OCI-LY7 (cell line): ENCODE data around the gene GPD2. TPM values are rescaled to one million over a fixed set of nuclear protein-coding genes. Genes with fewer than 3 reads are reported as not detected.

Source experiments
- BruUV-seq: library from RNA; stranded (reverse); fragments of 400-500 nt; replicated peaks from 2 replicates; lab custom pipeline; 2021; lab: Mats Ljungman, UMichigan
- CTCF ChIA-PET: fragments of 300-600 bp; sonication (Branson Sonifier 250); formaldehyde crosslinking; loops from one replicate; lab custom pipeline; 2022; ENCODE audit warnings: antibody characterized with exemption; ENCODE audit not compliant: unreplicated experiment; lab: Charles Lee
- POLR2A ChIA-PET: fragments of 300-600 bp; sonication (Branson Sonifier 250); formaldehyde crosslinking; loops from one replicate; lab custom pipeline; 2022; ENCODE audit warnings: antibody characterized with exemption; lab: Charles Lee
- DNase-seq: peaks from one replicate; pipeline ENCODE4 v3.0.0-alpha.2; 2015; ENCODE audit warnings: low spot score
- H2AFZ ChIP-seq: fragments of 200-600 bp; sonication (generic), shearing (Covaris generic); 2 replicates; pipeline ENCODE4 v1.6.1; 2014; ENCODE audit warnings: mild to moderate bottlenecking, antibody characterized with exemption, low read length, moderate library complexity
- H3K27ac ChIP-seq: fragments of 200-600 bp; sonication (generic); 2 replicates; pipeline ENCODE4 v1.5.1; 2014; ENCODE audit warnings: mixed run types, low read depth, mild to moderate bottlenecking, moderate library complexity, low read length, inconsistent platforms; ENCODE audit not compliant: poor library complexity, severe bottlenecking
- H3K36me3 ChIP-seq: fragments of 200-600 bp; sonication (generic); 2 replicates; pipeline ENCODE4 v1.6.1; 2014; ENCODE audit warnings: mild to moderate bottlenecking, antibody characterized with exemption, low read length, moderate library complexity, mixed read lengths; ENCODE audit not compliant: insufficient read depth
- H3K4me1 ChIP-seq: fragments of 200-600 bp; sonication (generic); 2 replicates; pipeline ENCODE4 v1.5.1; 2014; ENCODE audit warnings: mild to moderate bottlenecking, low read length; ENCODE audit not compliant: insufficient read depth, poor library complexity, severe bottlenecking
- H3K4me2 ChIP-seq: fragments of 200-600 bp; sonication (generic); 2 replicates; pipeline ENCODE4 v1.6.1; 2014; ENCODE audit warnings: mild to moderate bottlenecking, low read length
- H3K4me3 ChIP-seq: fragments of 200-600 bp; sonication (generic); 2 replicates; pipeline ENCODE4 v1.5.1; 2014; ENCODE audit warnings: mild to moderate bottlenecking, low read depth, low read length; ENCODE audit not compliant: poor library complexity, severe bottlenecking
- H3K79me2 ChIP-seq: fragments of 200-600 bp; sonication (generic); 2 replicates; pipeline ENCODE4 v1.6.1; 2016; ENCODE audit warnings: low read depth, mild to moderate bottlenecking, low read length, moderate library complexity, mixed read lengths; ENCODE audit not compliant: insufficient read depth
- H3K9me2 ChIP-seq: fragments of 200-600 bp; sonication (generic); 2 replicates; pipeline ENCODE4 v1.6.1; 2016; ENCODE audit warnings: mild to moderate bottlenecking, low read length, mixed read lengths; ENCODE audit not compliant: insufficient read depth
- H3K9me3 ChIP-seq: fragments of 200-600 bp; sonication (generic); 2 replicates; pipeline ENCODE4 v1.6.1; 2014; ENCODE audit warnings: mild to moderate bottlenecking, mixed run types, low read length, mixed read lengths
- H4K20me1 ChIP-seq: fragments of 200-600 bp; sonication (generic); 2 replicates; pipeline ENCODE4 v1.6.1; 2014; ENCODE audit warnings: mild to moderate bottlenecking, antibody characterized with exemption, low read length, moderate library complexity, mixed read lengths; ENCODE audit not compliant: insufficient read depth
- CTCF ChIP-seq: fragments of 200-600 bp; sonication (generic); conservative IDR thresholded peaks from 2 replicates; pipeline ENCODE4 v1.5.1; 2014; ENCODE audit warnings: mild to moderate bottlenecking, antibody characterized with exemption, low read length, moderate library complexity, mixed read lengths
- EZH2phosphoT487 ChIP-seq: fragments of 200-600 bp; sonication (generic); IDR thresholded peaks from 2 replicates; pipeline ENCODE4 v1.6.1; 2018; ENCODE audit warnings: low read depth, borderline replicate concordance, mild to moderate bottlenecking, mixed run types, antibody characterized with exemption, low read length, moderate library complexity, mixed read lengths
- intact Hi-C: fragments of 100-400 bp; cut with micrococcal nuclease; formaldehyde crosslinking; loops from one replicate; pipeline ENCODE4 v1.10.0; 2022; ENCODE audit not compliant: unreplicated experiment
- total RNA-seq, 2 experiments: library from RNA; depleted of rRNA in 1 of 2; stranded (reverse); fragments of >200 nt in 1 of 2; shearing (Covaris generic) in 1 of 2; gene quantifications; 2 replicates each; pipeline ENCODE4 v1.2.3, GENCODE V29; 2014 to 2022

The GPD2 gene
- total RNA-seq, 2 experiments from 2014 or later, result 6.6 to 20.2 TPM

DNA sequence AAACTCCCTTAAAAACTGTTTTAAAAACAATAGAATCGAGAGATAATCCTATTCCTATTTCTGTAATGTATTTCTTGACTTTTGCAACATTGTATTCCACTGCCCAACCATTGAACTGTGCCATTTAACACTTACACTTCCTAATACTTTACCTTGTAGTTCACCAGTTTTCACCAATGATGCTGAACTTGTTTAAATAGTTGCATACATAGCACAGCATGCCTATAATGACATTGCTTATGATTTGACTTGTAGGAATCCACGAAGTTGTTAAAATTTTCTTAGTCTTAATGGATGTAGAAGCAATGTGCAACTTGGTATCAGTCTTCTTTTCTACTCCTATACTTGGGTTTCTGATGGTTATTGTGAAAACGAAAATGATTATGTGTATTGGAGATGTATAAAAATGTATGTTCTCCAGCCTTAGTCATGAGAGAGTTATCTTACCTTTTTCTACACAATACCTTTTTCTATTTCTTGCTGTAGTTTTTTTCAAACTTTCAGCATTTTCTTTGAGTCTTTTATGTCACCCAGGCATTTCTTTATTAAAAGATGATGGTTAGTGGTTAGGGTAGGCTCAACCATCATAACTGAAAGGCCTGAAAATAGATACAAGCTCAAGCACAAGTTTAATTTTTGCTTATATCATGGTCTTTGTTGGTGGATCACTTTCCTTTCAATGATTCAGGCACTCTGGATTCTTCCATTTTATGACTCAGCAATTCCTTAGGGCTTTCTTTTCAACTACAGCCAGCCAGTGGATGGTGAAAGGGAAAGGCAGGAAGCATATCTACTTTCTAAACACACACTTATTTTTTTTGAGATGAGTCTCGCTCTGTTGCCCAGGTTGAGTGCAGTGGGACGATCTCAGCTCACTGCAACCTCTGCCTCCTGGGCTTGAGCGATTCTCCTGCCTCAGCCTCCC lies 9.4 kb downstream of the GPD2 start:
- Histone ChIP-seq H3K4me3 (no peak overlapping the region), H2AFZ (no peak overlapping the region), H3K9me2 (no peaks in the 10 kb centered on the region), H3K79me2 (no peaks in the 10 kb centered on the region), H3K27ac (no peak overlapping the region), H3K36me3 (no peaks in the 10 kb centered on the region), H3K4me1 (no peaks in the 10 kb centered on the region), H3K4me2 (0 out of 2 replicates have a peak overlapping the region, but pooled peaks have one; percentile 6), H3K9me3 (no peaks in the 10 kb centered on the region), H4K20me1 (no peaks in the 10 kb centered on the region)
- TF ChIP-seq EZH2phosphoT487, result no peak
- TF ChIP-seq CTCF, result no peak
- POLR2A ChIA-PET, result interaction anchor here (0.7 kb wide), 1 partner anchor 13 kb away, joined by 3 read pairs; no protein-coding TSS in a partner anchor
- no TSS peak for BruUV-seq
- intact Hi-C loops, result no loop called here
- CTCF ChIA-PET, result no interaction called here
- no peak for DNase-seq

- no peaks in the 10 kb centered on the region for H3K79me2 ChIP-seq
- POLR2A ChIA-PET, result no interaction called here
These were observed 11.6 kb downstream of the GPD2 start for GRCh38 chr2:156447761-156448160.

GRCh38 chr2:156448766-156449165 lies 12.6 kb downstream of the GPD2 start:
- Histone ChIP-seq H4K20me1 (no peaks in the 10 kb centered on the region), H3K4me3 (no peak overlapping the region), H3K4me2 (no peak overlapping the region), H2AFZ (no peak overlapping the region), H3K36me3 (no peaks in the 10 kb centered on the region), H3K9me3 (no peaks in the 10 kb centered on the region), H3K4me1 (no peaks in the 10 kb centered on the region), H3K79me2 (no peaks in the 10 kb centered on the region), H3K9me2 (no peaks in the 10 kb centered on the region), H3K27ac (no peak overlapping the region)
- DNase-seq, result no peak
- intact Hi-C loops, result no loop called here
- ChIA-PET CTCF (no interaction called here), POLR2A (no interaction called here)
- TF ChIP-seq CTCF (no peak), EZH2phosphoT487 (no peak)
- no TSS peak for BruUV-seq

More at GRCh38 chr2:156447761-156448160, 11.6 kb downstream of the GPD2 start:
- H3K36me3 ChIP-seq, result no peaks in the 10 kb centered on the region
- H3K9me2 ChIP-seq, result no peaks in the 10 kb centered on the region
- no peak for TF ChIP-seq EZH2phosphoT487
- H3K4me3 ChIP-seq, result no peak overlapping the region
- H3K9me3 ChIP-seq, result no peaks in the 10 kb centered on the region
- no TSS peak for BruUV-seq
- no peak for DNase-seq
- H3K4me1 ChIP-seq, result no peaks in the 10 kb centered on the region
- no peak overlapping the region for H3K4me2 ChIP-seq
- intact Hi-C loops, result no loop called here
- no peak overlapping the region for H2AFZ ChIP-seq
- CTCF ChIA-PET, result no interaction called here
- H4K20me1 ChIP-seq, result no peaks in the 10 kb centered on the region
- no peak overlapping the region for H3K27ac ChIP-seq
